ENCODE results near the gene BANF2.

DNA sequence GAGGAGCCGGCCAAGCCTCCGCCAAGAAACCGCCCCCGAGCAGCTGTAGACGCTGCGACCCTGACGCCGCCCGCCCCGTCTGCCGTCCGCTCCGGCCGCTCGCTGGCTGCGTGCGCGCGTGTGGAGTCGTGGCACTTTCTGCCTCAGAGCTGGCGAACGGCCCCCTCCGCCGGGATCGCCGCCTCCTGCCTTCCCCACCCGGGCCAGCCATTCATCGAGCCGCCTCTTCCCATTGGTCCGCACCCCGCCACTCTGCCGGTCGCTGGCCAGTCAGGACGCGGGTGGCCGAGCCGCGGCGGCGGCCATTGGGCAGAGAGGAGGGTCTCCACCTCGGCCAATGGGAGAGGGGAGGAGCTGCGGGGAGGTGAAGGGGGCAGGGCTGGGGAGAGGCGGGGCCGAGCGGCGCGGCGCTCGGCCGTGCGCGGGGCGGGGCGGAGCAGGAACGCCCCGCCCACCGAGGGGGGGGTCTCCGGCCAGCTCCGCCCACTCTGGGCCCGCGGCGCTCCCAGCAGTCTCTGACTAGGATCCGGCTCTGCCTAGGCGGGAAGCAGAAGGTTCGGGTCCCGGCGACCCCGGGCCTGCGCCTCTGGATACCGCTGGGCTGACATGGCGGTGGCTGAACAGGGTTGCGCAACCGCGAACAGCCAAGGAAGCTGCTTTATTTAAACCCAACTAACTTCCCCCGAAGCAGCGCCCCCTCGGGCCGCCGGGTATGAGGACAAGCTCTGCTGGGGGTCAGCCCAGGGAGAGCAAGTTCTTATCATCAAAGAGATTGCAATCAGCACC is 17.5 kb upstream of the BANF2 start, which contains the start of gene RRBP1:
- no peak for TF ChIP-seq SUZ12 (IDR thresholded peaks at IDR 0.05; ENCODE audit: extremely low read depth, insufficient read depth, insufficient read length)
- peak; percentile 40 for TF ChIP-seq YY1 (IDR thresholded peaks at IDR 0.05; ENCODE audit: insufficient read depth, insufficient read length)
